Epithelial cell of esophagus (primary cell): Measurements from ENCODE around the gene CLDN24.

Source experiments
- DNase-seq: peaks from one replicate; pipeline ENCODE4 v3.0.0; 2010; ENCODE audit warnings: low read depth
- H3K4me3 ChIP-seq: 2 replicates; pipeline ENCODE4 v1.5.1; 2011; ENCODE audit warnings: mild to moderate bottlenecking, low read length, control low read depth
- TF ChIP-seq, protein P1 (sequence below): IDR thresholded peaks from 2 replicates; pipeline ENCODE4 v1.5.1; 2011; ENCODE audit warnings: low read depth, mild to moderate bottlenecking, low read length, control low read depth, inconsistent platforms; ENCODE audit not compliant: insufficient read depth; ENCODE audit errors: missing control alignments

Gene CLDN24

DNA sequence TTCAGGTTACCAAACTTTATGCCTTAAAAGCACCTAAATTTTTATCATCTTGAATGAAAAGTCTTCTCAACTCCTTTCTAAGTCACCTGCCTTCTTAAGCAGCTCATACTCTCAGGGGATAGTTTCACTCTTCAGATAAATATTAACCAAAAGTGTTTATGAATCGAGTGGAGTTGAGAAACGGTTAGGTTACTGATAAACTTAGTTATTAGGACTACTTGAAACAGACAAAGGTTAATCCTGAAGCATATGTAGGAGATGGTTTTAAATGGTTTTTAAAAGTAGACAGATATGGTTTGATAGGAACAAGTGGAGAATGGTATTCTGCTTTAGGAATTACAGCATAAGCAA, 34.9 kb downstream of the CLDN24 start:
- TF ChIP-seq, protein P1, sequence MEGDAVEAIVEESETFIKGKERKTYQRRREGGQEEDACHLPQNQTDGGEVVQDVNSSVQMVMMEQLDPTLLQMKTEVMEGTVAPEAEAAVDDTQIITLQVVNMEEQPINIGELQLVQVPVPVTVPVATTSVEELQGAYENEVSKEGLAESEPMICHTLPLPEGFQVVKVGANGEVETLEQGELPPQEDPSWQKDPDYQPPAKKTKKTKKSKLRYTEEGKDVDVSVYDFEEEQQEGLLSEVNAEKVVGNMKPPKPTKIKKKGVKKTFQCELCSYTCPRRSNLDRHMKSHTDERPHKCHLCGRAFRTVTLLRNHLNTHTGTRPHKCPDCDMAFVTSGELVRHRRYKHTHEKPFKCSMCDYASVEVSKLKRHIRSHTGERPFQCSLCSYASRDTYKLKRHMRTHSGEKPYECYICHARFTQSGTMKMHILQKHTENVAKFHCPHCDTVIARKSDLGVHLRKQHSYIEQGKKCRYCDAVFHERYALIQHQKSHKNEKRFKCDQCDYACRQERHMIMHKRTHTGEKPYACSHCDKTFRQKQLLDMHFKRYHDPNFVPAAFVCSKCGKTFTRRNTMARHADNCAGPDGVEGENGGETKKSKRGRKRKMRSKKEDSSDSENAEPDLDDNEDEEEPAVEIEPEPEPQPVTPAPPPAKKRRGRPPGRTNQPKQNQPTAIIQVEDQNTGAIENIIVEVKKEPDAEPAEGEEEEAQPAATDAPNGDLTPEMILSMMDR, result no peak
- no peak overlapping the region for H3K4me3 ChIP-seq
- no peak for DNase-seq

DNA sequence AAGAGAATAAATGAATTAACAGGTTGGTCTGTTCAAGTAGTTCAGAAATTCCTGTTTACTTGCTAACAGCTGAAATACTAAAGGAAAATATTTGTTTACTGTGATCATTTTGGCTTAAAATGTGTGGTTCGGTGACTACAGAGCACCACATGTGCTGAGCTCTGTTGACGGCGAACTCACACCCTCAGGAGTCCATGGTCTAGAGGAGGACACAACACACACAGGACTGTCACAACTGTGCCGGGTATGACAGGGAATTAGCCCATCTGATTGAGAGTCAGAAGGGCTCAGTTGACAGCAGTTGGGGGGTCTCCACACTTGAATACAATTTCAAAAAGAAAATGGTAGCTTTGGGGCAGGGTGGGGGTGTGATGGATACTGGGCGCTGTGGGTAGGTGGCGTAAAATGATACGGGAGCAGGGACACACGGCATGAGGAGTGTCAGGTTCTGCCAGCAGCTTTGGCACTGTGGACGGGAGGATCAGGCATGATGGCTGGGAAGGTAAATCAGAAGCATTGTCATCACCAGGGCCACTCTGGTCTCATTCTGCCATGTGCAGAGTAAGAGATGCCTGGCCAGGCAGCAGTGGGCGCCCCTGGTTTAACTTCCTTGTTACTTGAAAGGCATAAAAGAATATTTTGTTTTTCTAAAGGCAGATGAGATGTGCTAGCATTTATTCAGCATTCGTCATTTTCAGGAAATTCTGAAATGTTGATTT, 35.5 kb downstream of the CLDN24 start:
- TF ChIP-seq, protein P1, result no peak
- H3K4me3 ChIP-seq, result no peak overlapping the region
- no peak for DNase-seq

DNA sequence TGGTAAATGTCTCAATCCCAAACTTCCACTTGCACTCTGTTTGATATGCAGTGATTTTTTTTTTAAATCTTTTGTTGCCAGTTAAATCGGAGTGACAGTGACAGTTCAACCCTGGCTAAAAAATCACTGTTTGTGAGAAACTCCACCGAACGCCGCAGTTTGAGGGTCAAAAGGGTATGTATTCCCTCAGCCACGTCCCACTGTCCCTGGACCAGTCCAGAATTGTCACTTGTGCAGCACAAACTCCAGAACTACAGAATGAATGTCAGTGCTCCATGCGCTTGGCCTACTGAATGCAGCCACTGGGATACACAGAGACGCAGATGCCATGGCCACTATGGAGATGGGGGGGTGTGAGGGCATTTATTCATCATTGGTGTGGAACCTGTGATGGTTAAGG, 36.3 kb downstream of the CLDN24 start:
- TF ChIP-seq, protein P1, result no peak
- no peak overlapping the region for H3K4me3 ChIP-seq

DNA sequence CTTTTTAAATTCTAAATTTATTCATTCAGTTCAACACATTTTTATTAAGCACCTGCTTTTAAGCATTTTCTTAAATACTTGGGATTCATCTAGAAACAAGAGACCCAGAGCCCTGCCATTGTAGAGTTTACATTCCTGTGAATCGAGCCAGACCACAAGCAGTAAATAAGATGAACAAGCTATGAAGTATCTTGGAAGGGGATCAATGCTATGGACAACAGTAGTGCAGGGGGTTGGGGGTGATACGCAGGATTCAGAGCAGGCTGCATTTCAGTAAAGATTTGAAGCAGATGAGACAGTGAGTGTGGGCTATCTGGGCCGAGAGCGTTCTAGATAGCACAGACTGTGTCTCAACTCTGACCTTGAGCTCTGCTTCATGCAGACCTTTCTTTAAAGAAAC, 37.3 kb downstream of the CLDN24 start:
- no peak for DNase-seq
- TF ChIP-seq, protein P1, result no peak
- H3K4me3 ChIP-seq, result no peak overlapping the region

More for the DNA sequence above, 36.3 kb downstream of the CLDN24 start:
- no peak for DNase-seq

DNA sequence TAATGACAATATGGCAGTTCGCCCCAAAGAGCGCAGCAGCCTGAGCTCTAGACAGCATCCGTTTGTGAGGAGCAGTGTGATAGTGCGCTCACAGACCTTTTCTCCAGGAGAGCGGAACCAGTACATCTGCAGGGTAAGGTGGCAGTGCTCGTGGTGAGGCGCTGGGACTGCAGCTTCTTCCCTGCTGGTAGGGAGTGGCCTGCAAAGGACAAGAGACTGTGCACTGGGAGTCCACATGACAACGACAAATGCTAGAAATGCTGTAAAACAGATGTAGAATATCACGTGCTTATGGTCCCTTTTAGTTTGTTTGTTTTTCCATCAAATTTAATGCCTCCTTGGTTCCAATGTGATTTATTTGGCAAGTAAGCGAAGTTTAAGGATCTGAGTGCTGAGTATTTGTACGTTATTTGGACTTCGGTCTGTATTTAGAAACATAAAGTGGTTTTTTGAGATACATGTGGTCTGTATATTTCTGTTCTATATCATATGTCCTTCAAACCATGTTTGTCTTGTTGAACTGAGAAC, 37.9 kb downstream of the CLDN24 start:
- H3K4me3 ChIP-seq, result no peak overlapping the region
- TF ChIP-seq, protein P1, result no peak
- DNase-seq, result no peak

DNA sequence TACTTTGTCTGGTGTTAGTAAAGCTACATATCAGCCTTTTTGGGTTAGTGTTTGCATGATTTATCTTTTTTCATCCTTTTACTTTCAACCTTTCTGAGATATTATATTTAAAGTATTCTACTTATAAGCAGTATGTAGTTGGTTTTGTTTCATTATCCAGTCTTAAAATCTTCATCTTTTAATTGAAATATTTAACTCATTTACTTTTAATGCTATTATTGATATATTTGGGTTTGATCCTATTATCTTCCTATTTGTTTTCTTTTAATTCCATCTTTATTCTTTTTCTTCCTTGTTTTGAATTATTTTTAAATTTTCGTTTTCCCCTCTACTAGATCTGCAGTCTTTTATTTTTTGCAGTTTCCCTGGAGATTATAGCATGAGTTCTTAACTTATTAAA, 46.1 kb downstream of the CLDN24 start:
- DNase-seq, result no peak

More for the DNA sequence above, 46.1 kb downstream of the CLDN24 start:
- H3K4me3 ChIP-seq, result no peak overlapping the region
- TF ChIP-seq, protein P1, result no peak
